AG04449 (cell line): ENCODE results near the gene SARS2.
"Not testable (repeated sequence)": the region's sequence is repeated elsewhere in the genome, so short reads cannot be mapped to it uniquely, and the experiment has no call there.

Experiments used
- CTCF ChIA-PET: fragments of 350-600 bp; formaldehyde crosslinking; extraction: SDS; loops from one replicate; lab custom pipeline; 2021; ENCODE audit warnings: antibody characterized with exemption; lab: Yijun Ruan, JAX
- POLR2A ChIA-PET: fragments of 400-600, 350-600 bp; formaldehyde crosslinking; extraction: SDS; loops from one replicate; lab custom pipeline; 2020; ENCODE audit warnings: antibody characterized with exemption, inconsistent platforms; lab: Yijun Ruan, JAX
- DNase-seq: peaks from one replicate; pipeline ENCODE4 v3.0.0-alpha.2; 2010; ENCODE audit warnings: low read depth, low spot score
- H3K4me3 ChIP-seq: 2 replicates; pipeline ENCODE4 v1.5.1; 2011; ENCODE audit warnings: low read depth, mild to moderate bottlenecking, control low read depth, low read length
- TF ChIP-seq, protein P1 (sequence below): IDR thresholded peaks from one replicate; pipeline ENCODE4 v1.5.1; 2011; ENCODE audit warnings: mild to moderate bottlenecking, moderate library complexity, low read length, control low read depth, inconsistent platforms; ENCODE audit not compliant: insufficient read depth; ENCODE audit errors: missing control alignments

SARS2 gene

DNA sequence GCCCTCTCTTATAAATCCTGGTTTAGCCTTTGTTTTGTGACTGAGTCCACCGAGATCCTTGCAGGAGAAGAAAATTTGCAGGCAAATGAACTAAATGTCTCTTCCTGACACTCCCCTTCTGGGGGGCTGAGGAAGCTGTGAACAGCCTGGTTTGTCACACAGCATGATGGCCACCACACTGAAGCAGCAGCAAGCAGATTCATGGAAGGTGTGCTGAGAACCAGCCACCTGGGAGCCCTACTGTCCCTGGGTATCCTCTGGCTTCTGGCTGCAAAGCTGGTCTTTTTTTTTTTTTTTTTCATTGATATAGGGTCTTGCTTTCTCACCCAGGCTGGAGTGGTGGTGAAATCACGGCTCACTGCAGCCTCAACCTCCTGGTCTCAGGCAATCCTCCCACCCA is 11.4 kb upstream of the SARS2 start:
- POLR2A ChIA-PET, result no interaction called here

DNA sequence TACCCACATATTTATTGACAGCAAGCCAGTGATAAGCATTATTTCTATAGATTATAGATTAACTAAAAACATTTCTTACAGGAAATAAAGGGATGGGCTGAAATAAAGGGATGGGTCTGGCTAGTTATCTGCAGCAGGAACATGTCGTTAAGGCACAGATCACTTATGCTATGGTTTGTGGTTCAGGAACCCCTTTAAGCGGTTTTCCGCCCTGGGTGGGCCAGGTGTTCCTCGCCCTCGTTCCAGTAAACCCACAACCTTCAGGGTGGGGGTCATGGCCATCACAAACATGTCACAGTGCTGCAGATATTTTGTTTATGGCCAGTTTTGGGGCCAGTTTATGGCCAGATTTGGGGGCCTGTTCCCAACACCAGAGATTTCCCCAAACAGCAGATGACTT is 10.9 kb upstream of the SARS2 start:
- CTCF ChIA-PET, result interaction anchor here (2.6 to 5.8 kb wide), 2 partner anchors 11 to 12 kb away, joined by 7 to 32 read pairs; partner anchors contain the start of genes MRPS12 and SARS2
- H3K4me3 ChIP-seq, POLR2A ChIA-PET, DNase-seq: not testable (repeated sequence)

More for the DNA sequence above, 11.4 kb upstream of the SARS2 start:
- TF ChIP-seq, protein P1, sequence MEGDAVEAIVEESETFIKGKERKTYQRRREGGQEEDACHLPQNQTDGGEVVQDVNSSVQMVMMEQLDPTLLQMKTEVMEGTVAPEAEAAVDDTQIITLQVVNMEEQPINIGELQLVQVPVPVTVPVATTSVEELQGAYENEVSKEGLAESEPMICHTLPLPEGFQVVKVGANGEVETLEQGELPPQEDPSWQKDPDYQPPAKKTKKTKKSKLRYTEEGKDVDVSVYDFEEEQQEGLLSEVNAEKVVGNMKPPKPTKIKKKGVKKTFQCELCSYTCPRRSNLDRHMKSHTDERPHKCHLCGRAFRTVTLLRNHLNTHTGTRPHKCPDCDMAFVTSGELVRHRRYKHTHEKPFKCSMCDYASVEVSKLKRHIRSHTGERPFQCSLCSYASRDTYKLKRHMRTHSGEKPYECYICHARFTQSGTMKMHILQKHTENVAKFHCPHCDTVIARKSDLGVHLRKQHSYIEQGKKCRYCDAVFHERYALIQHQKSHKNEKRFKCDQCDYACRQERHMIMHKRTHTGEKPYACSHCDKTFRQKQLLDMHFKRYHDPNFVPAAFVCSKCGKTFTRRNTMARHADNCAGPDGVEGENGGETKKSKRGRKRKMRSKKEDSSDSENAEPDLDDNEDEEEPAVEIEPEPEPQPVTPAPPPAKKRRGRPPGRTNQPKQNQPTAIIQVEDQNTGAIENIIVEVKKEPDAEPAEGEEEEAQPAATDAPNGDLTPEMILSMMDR, result no peak
- no peak overlapping the region for H3K4me3 ChIP-seq
- CTCF ChIA-PET, result interaction anchor here (2.6 to 5.8 kb wide), 2 partner anchors 11 kb away, joined by 7 to 32 read pairs; partner anchors contain the start of genes MRPS12 and SARS2
- DNase-seq, result no peak

DNA sequence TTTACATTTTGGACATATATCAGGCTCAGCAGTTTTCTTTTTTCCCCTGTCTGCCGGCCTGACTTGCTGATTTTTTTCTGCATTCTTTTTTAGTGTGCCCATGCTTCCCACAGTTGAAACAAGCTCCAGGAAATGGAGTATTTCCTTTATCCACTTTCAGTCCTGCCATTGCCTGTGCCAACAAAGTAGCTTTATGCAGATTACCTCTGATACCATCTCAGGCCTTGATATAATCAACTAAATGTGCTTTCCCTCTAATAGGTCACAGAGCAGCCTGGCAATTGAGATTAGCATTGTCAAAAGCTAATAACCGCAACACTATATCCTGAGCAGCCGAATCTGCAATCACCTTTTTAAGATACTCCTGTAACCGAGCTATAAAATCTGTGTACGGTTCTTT is 9.4 kb upstream of the SARS2 start:
- ChIA-PET CTCF (interaction anchor here (1.4 to 5.8 kb wide), 3 partner anchors 9 to 36 kb away, joined by 4 to 32 read pairs (median 7); partner anchors contain the start of genes FBXO17, MRPS12 and SARS2), POLR2A (no interaction called here)
- no peak for DNase-seq
- no peak overlapping the region for H3K4me3 ChIP-seq
- TF ChIP-seq, protein P1, result no peak

DNA sequence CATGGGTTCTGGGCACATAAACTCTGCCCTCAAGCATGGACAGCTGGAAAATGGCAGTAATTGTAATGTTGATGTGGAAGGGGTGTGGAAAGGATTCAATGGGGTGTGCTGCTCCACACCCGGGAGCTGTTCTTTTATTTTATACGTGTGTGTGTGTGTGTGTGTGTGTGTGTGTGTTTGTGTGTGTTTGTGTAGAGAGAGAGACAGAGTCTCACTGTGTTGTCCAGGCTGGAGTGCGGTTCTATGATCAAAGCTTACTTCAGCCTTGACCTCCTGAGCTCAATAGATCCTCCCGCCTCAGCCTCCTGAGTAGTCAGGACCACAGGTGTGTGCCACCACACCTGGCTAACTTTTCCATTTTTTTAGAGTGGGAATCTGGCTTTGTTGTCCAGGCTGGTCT is 3.0 kb upstream of the SARS2 start:
- ChIA-PET CTCF (interaction anchor here (0.6 to 5.3 kb wide), 15 partner anchors 12 to 530 kb away, joined by 3 to 50 read pairs (median 3); partner anchors contain the start of gene FAM98C), POLR2A (interaction anchor here (0.6 kb wide), 1 partner anchor 299 kb away, joined by 4 read pairs; no protein-coding TSS in a partner anchor)
- DNase-seq, result no peak
- no peak overlapping the region for H3K4me3 ChIP-seq
- TF ChIP-seq, protein P1, result no peak

DNA sequence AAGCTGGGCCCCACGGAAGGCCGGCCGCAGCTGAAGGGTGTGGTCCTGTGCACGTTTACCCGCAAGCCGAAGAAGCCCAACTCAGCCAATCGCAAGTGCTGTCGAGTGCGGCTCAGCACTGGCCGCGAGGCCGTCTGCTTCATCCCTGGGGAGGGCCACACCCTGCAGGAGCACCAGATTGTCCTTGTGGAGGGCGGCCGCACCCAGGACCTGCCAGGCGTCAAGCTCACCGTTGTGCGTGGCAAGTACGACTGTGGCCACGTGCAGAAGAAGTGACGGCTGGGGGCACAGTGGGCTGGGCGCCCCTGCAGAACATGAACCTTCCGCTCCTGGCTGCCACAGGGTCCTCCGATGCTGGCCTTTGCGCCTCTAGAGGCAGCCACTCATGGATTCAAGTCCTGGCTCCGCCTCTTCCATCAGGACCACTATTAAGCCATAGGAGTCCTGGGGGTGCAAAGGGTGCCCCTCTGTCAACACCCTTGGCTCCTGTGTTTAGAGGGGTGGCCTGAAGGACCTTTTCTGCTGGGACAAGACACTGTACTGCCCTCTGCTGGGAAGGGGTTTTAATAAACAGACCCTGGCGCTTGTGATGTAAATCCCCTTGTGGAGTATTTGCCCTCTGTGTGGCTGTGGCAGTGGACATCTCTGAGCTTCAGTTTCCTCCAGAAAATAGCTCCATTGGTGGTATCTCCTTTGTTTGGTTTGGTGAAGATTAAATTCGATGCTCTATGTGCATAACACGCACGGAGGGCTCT is 2.0 kb upstream of the SARS2 start:
- H3K4me3 ChIP-seq, result no peak overlapping the region
- DNase-seq, result no peak

DNA sequence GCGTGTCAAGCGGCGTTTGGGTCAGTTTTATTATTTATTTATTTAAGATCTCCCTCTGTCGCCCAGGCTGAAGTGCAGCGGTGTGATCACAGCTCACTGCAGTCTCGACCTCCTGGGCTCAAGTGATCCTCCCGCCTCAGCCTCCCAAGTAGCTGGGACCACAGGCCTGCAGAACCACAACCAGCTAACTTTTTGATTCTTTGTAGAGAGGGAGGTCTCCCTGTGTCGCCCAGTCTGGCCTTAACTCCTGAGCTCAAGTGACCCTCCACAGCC is 894 bp upstream of the SARS2 start:
- no peak for DNase-seq
- ChIA-PET POLR2A (no interaction called here), CTCF (interaction anchor here (1.3 to 6.8 kb wide), 11 partner anchors 8 to 528 kb away, joined by 3 to 53 read pairs (median 6); partner anchors contain the start of genes FAM98C, NFKBIB, SAMD4B and SIRT2)
- H3K4me3 ChIP-seq, result peak overlapping the region; percentile 97
- TF ChIP-seq, protein P1, result no peak

More for the DNA sequence above, 2.0 kb upstream of the SARS2 start:
- TF ChIP-seq, protein P1, result peak; percentile 24
- ChIA-PET POLR2A (no interaction called here), CTCF (interaction anchor here (0.6 to 6.8 kb wide), 20 partner anchors 7 to 529 kb away, joined by 3 to 53 read pairs (median 4); partner anchors contain the start of genes FAM98C, NFKBIB and SIRT2)
